ENCODE data around the gene LIMK1. TPM values are rescaled to one million over a fixed set of nuclear protein-coding genes. Genes with fewer than 3 reads are reported as not detected.

LIMK1 gene
- polyA plus RNA-seq, 2 of the 4 experiments (the other 2 are of a cell fraction): 17.6 to 28.9 TPM

GRCh38 chr7:74099031-74099430 is 15.4 kb downstream of the LIMK1 start:
- POLR2A ChIA-PET: no interaction called here
- H3K4me3 ChIP-seq: no peak overlapping the region
- CTCF ChIA-PET: no interaction called here
- DNase-seq (ENCODE audit: low read depth in 1 of 2, low spot score in 1 of 2): no peak
- ATAC-seq: no peak
- no peak overlapping the region for H3K4me2 ChIP-seq
- WGBS (ENCODE audit: missing lambda C conversion rate): 96% methylated on average over 12 of the region's 17 CpGs
- H3K27ac ChIP-seq: no peak overlapping the region
- TF ChIP-seq HMGXB4 (CRISPR knock-in tag; IDR thresholded peaks at IDR 0.05; ENCODE audit: borderline replicate concordance) (no peak), FOSB (CRISPR knock-in tag; IDR thresholded peaks at IDR 0.05) (no peak), CBX2 (IDR thresholded peaks at IDR 0.05; ENCODE audit: borderline replicate concordance, low read depth) (no peak), MAFK (IDR thresholded peaks at IDR 0.05; ENCODE audit: partially characterized antibody) (no peak), TFCP2L1 (CRISPR knock-in tag; IDR thresholded peaks at IDR 0.05) (no peak), SMC3 (IDR thresholded peaks at IDR 0.05) (no peak)
- H3K4me1 ChIP-seq: peaks cover 17% of the 10 kb centered on the region
- FAIRE-seq: no peak
- peaks cover 9% of the 10 kb centered on the region; the same call in 1 of the 3 replicates for H3K9me3 ChIP-seq

- H3K9me3 ChIP-seq: peaks cover 9% of the 10 kb centered on the region; the same call in 1 of the 3 replicates
- FAIRE-seq (no peak), DNase-seq (ENCODE audit: low read depth in 1 of 2, low spot score in 1 of 2) (no peak), ATAC-seq (no peak)
- H3K4me2 ChIP-seq: no peak overlapping the region
- no peak overlapping the region for H3K27ac ChIP-seq
- TF ChIP-seq HOXA7 (CRISPR knock-in tag; IDR thresholded peaks at IDR 0.05) (no peak), ATOH8 (CRISPR knock-in tag; IDR thresholded peaks at IDR 0.05; ENCODE audit: low read depth) (no peak), BCL3 (IDR thresholded peaks at IDR 0.05) (no peak), GATA3 (IDR thresholded peaks at IDR 0.05; ENCODE audit: borderline replicate concordance) (no peak), HDAC2 (IDR thresholded peaks at IDR 0.05) (no peak), NFE2L2 (conservative IDR thresholded peaks at IDR 0.05; ENCODE audit: low read length) (no peak), REST (IDR thresholded peaks at IDR 0.05) (no peak)
- no peak overlapping the region for H3K4me3 ChIP-seq
- ChIA-PET POLR2A (no interaction called here), CTCF (interaction anchor here (1.6 kb wide), 1 partner anchor 105 kb away, joined by 3 read pairs; no protein-coding TSS in a partner anchor)
- H3K4me1 ChIP-seq: no peaks in the 10 kb centered on the region
- WGBS (ENCODE audit: missing lambda C conversion rate): 83% methylated on average over 8 of the region's 8 CpGs
These were observed 17.6 kb downstream of the LIMK1 start for GRCh38 chr7:74101061-74101681.

- no peak for TF ChIP-seq ELK1 (IDR thresholded peaks at IDR 0.05; ENCODE audit: low read depth, low read length)
- peak; percentile 44 for TF ChIP-seq MAFK (IDR thresholded peaks at IDR 0.05; ENCODE audit: partially characterized antibody)
- H3K4me2 ChIP-seq: no peak overlapping the region
- DNase-seq (ENCODE audit: low read depth in 1 of 2, low spot score in 1 of 2) (no peak), ATAC-seq (no peak), FAIRE-seq (no peak)
- 92% methylated on average over 6 of the region's 6 CpGs for WGBS (ENCODE audit: missing lambda C conversion rate)
- no peaks in the 10 kb centered on the region for H3K9me3 ChIP-seq
- ChIA-PET CTCF (interaction anchor here (0.6 to 2.5 kb wide), 4 partner anchors 10 to 477 kb away, joined by 3 to 9 read pairs (median 4); no protein-coding TSS in a partner anchor), POLR2A (no interaction called here)
- H3K4me1 ChIP-seq: no peaks in the 10 kb centered on the region
- H3K4me3 ChIP-seq: no peak overlapping the region
- no peak overlapping the region for H3K27ac ChIP-seq
These were observed 19.7 kb downstream of the LIMK1 start for GRCh38 chr7:74103219-74103772.
